IMR-90 (cell line): Measurements from ENCODE around the gene FNDC3A. TPM values are rescaled to one million over a fixed set of nuclear protein-coding genes. Genes with fewer than 3 reads are reported as not detected.
"Not testable (repeated sequence)": the region's sequence is repeated elsewhere in the genome, so short reads cannot be mapped to it uniquely, and the experiment has no call there.

Experiments
- ATAC-seq: fragments of 200-7000 bp; cut with Tn5 transposase; 2 replicates; pipeline ENCODE4 v1.9.1; 2020; ENCODE audit warnings: low read depth, mild to moderate bottlenecking, moderate library complexity
- BruUV-seq: library from RNA; stranded (reverse); fragments of 400-500 nt; replicated peaks from 2 replicates; lab custom pipeline; 2021; lab: Mats Ljungman, UMichigan
- CTCF ChIA-PET: fragments of 300-600 bp; formaldehyde crosslinking; extraction: SDS; loops from one replicate; lab custom pipeline; 2021; ENCODE audit warnings: antibody characterized with exemption; lab: Yijun Ruan, JAX
- POLR2A ChIA-PET: fragments of 300-600 bp; sonication (Branson Sonifier 250); formaldehyde crosslinking; loops from one replicate; lab custom pipeline; 2022; ENCODE audit warnings: antibody characterized with exemption; ENCODE audit not compliant: unreplicated experiment; lab: Charles Lee
- DNase-seq: peaks from one replicate; pipeline ENCODE4 v3.0.0; 2013
- H2AFZ ChIP-seq: replicated peaks from 2 replicates; pipeline ENCODE3; 2013; ENCODE audit warnings: low read length, mild to moderate bottlenecking; ENCODE audit not compliant: poor library complexity
- H2AK5ac ChIP-seq: 2 replicates; pipeline ENCODE4 v1.6.1; 2013; ENCODE audit warnings: low read depth, low read length, inconsistent platforms
- H2AK9ac ChIP-seq: replicated peaks from 2 replicates; pipeline ENCODE3; 2013; ENCODE audit warnings: mild to moderate bottlenecking, low read depth, low read length, moderate library complexity; ENCODE audit not compliant: poor library complexity
- H2BK120ac ChIP-seq: 2 replicates; pipeline ENCODE4 v1.6.1; 2013; ENCODE audit warnings: low read depth, low read length, inconsistent platforms
- H2BK15ac ChIP-seq: 3 replicates; pipeline ENCODE4 v1.6.1; 2013; ENCODE audit warnings: low read depth, low read length, inconsistent platforms
- H2BK20ac ChIP-seq: 2 replicates; pipeline ENCODE4 v1.6.1; 2013; ENCODE audit warnings: low read depth, mild to moderate bottlenecking, inconsistent platforms, low read length, moderate library complexity
- H2BK5ac ChIP-seq: 2 replicates; pipeline ENCODE4 v1.6.1; 2013; ENCODE audit warnings: mild to moderate bottlenecking, low read depth, low read length, inconsistent platforms; ENCODE audit not compliant: poor library complexity, severe bottlenecking
- H3K14ac ChIP-seq: replicated peaks from 2 replicates; pipeline ENCODE4 v1.6.1; 2013; ENCODE audit warnings: low read depth, low read length, inconsistent platforms
- H3K18ac ChIP-seq: 2 replicates; pipeline ENCODE4 v1.6.1; 2013; ENCODE audit warnings: low read depth, low read length, control low read depth
- H3K23ac ChIP-seq: 2 replicates; pipeline ENCODE4 v1.6.1; 2013; ENCODE audit warnings: low read depth, low read length, inconsistent platforms
- H3K27ac ChIP-seq: 2 replicates; pipeline ENCODE4 v1.5.1; 2013; ENCODE audit warnings: mild to moderate bottlenecking, control low read depth, low read length; ENCODE audit not compliant: insufficient read depth
- H3K27me3 ChIP-seq: 2 replicates; pipeline ENCODE4 v1.6.1; 2013; ENCODE audit warnings: low read length; ENCODE audit not compliant: control insufficient read depth, insufficient read depth
- H3K36me3 ChIP-seq: 2 replicates; pipeline ENCODE4 v1.6.1; 2013; ENCODE audit warnings: low read length, mixed read lengths; ENCODE audit not compliant: control insufficient read depth, insufficient read depth
- H3K4ac ChIP-seq: 2 replicates; pipeline ENCODE4 v1.6.1; 2013; ENCODE audit warnings: low read depth, low read length, inconsistent platforms
- H3K4me1 ChIP-seq: 2 replicates; pipeline ENCODE4 v1.6.1; 2013; ENCODE audit warnings: low read length, mixed read lengths; ENCODE audit not compliant: control insufficient read depth, insufficient read depth
- H3K4me2 ChIP-seq: 2 replicates; pipeline ENCODE4 v1.6.1; 2013; ENCODE audit warnings: low read depth, mild to moderate bottlenecking, control low read depth, low read length, moderate library complexity
- H3K4me3 ChIP-seq: 2 replicates; pipeline ENCODE4 v1.5.1; 2013; ENCODE audit warnings: low read depth, mild to moderate bottlenecking, control low read depth, low read length, moderate library complexity; ENCODE audit not compliant: insufficient read depth
- H3K56ac ChIP-seq: 2 replicates; pipeline ENCODE4 v1.6.1; 2013; ENCODE audit warnings: low read length, inconsistent platforms; ENCODE audit not compliant: insufficient read depth; ENCODE audit errors: extremely low read depth
- H3K79me1 ChIP-seq, 2 experiments: 2 replicates each; pipeline ENCODE4 v1.6.1; 2013; ENCODE audit warnings: low read length in 2 of 2, inconsistent platforms in 1 of 2, low read depth in 1 of 2
- H3K9ac ChIP-seq: 2 replicates; pipeline ENCODE4 v1.6.1; 2013; ENCODE audit warnings: low read depth, low read length, control low read depth
- H3K9me1 ChIP-seq: 2 replicates; pipeline ENCODE4 v1.6.1; 2013; ENCODE audit warnings: low read length, inconsistent platforms; ENCODE audit not compliant: insufficient read depth
- H3K9me3 ChIP-seq: 2 replicates; pipeline ENCODE4 v1.6.1; 2013; ENCODE audit warnings: low read length; ENCODE audit not compliant: control insufficient read depth, insufficient read depth
- H4K20me1 ChIP-seq: 2 replicates; pipeline ENCODE4 v1.6.1; 2013; ENCODE audit warnings: low read length, inconsistent platforms; ENCODE audit not compliant: insufficient read depth
- H4K5ac ChIP-seq: 2 replicates; pipeline ENCODE4 v1.6.1; 2013; ENCODE audit warnings: mild to moderate bottlenecking, low read depth, low read length, control low read depth
- H4K8ac ChIP-seq, 2 experiments: 2 replicates each; pipeline ENCODE4 v1.6.1; 2013; ENCODE audit warnings: low read depth in 2 of 2, low read length in 2 of 2, control low read depth in 1 of 2, inconsistent platforms in 1 of 2
- H4K91ac ChIP-seq: 2 replicates; pipeline ENCODE4 v1.6.1; 2013; ENCODE audit warnings: low read depth, low read length, inconsistent platforms; ENCODE audit not compliant: insufficient read depth
- WGBS, 2 experiments: methylation state at CpG; one replicate each; pipeline versions ENCODE4 v1.1.5 to v1.1.7; 2013; ENCODE audit warnings: missing lambda C conversion rate in 2 of 2; ENCODE audit not compliant: insufficient read length in 1 of 2; ENCODE audit errors: extremely low coverage in 2 of 2; 5-methylcytosine and 5-hydroxymethylcytosine counted together
- dilution Hi-C: fragments of 300-500 bp; cut with HindIII; formaldehyde crosslinking; loops from one replicate; pipeline ENCODE4 v1.14.3; 2018; ENCODE audit warnings: low sequenced_read_pairs; ENCODE audit not compliant: unreplicated experiment
- in situ Hi-C: fragments of 300-500 bp; cut with MboI; formaldehyde crosslinking; loops from 3 replicates; pipeline ENCODE4 v1.14.3; 2019; ENCODE audit warnings: low sequenced_read_pairs, inconsistent platforms, mixed read lengths
- intact Hi-C: fragments of 100-400 bp; cut with micrococcal nuclease; formaldehyde crosslinking; loops from 2 replicates; pipeline ENCODE4 v1.10.0; 2022
- polyA plus RNA-seq, 3 experiments: library from polyadenylated mRNA; depleted of rRNA; stranded (reverse); fragments of >200 nt; gene quantifications; 2 replicates each; pipeline ENCODE4 v1.2.3, GENCODE V29; 2012; ENCODE audit warnings: low replicate concordance in 1 of 3
- total RNA-seq: library from RNA; depleted of rRNA; stranded (reverse); fragments of >200 nt; gene quantifications from 2 replicates; pipeline ENCODE4 v1.2.3, GENCODE V29; 2012

The FNDC3A gene
- total and polyA plus RNA-seq, 2 of the 4 experiments (the other 2 are of a cell fraction), result 29.2 to 60.4 TPM

- H3K56ac ChIP-seq, H3K4me2 ChIP-seq, H3K23ac ChIP-seq, H2AK9ac ChIP-seq, H2BK20ac ChIP-seq, H4K91ac ChIP-seq, H2BK5ac ChIP-seq, H3K9me3 ChIP-seq, H2BK15ac ChIP-seq, H4K20me1 ChIP-seq, CTCF ChIA-PET, H3K14ac ChIP-seq, H3K36me3 ChIP-seq, H2AFZ ChIP-seq, BruUV-seq, H3K27me3 ChIP-seq, intact Hi-C loops, H4K8ac ChIP-seq, H3K4me3 ChIP-seq, POLR2A ChIA-PET, in situ Hi-C loops, H3K9ac ChIP-seq, H3K18ac ChIP-seq, H3K4ac ChIP-seq, dilution Hi-C loops, DNase-seq, H4K5ac ChIP-seq, H2AK5ac ChIP-seq, ATAC-seq, H3K27ac ChIP-seq, H2BK120ac ChIP-seq, H3K9me1 ChIP-seq, H3K4me1 ChIP-seq: not testable (repeated sequence)
- H3K79me1 ChIP-seq, result peaks cover 3 to 17% of the 10 kb centered on the region in 2 experiments
- WGBS, 2 experiments, result 100% methylated on average over 3 of the region's 28 CpGs; no CpG with 5 or more reads in 1 of the 2 experiments
Measured at GRCh38 chr13:49018986-49019635, 43.4 kb downstream of the FNDC3A start.
